RWPE2 (cell line): Measurements from ENCODE around the gene ELOF1.

ENCODE experiments used
- ATAC-seq: fragments of 200-7000 bp; cut with Tn5 transposase; 3 replicates; pipeline ENCODE4 v1.9.1; 2021; ENCODE audit warnings: low read depth
- DNase-seq: peaks from one replicate; pipeline ENCODE4 v3.0.0-alpha.2; 2020; ENCODE audit warnings: low spot score
- H3K27ac ChIP-seq: fragments of 450-650 bp; 2 replicates; pipeline ENCODE4 v1.5.1; 2017; ENCODE audit warnings: mild to moderate bottlenecking; ENCODE audit not compliant: poor library complexity, severe bottlenecking
- H3K27me3 ChIP-seq: fragments of 250-450 bp; sonication (Bioruptor Pico); 2 replicates; pipeline ENCODE4 v1.5.1; 2021; ENCODE audit warnings: mild to moderate bottlenecking, moderate library complexity; ENCODE audit not compliant: insufficient read depth, poor library complexity, severe bottlenecking
- H3K36me3 ChIP-seq: fragments of 250-450 bp; sonication (Bioruptor Pico); 2 replicates; pipeline ENCODE4 v1.5.1; 2020; ENCODE audit warnings: low read depth, mild to moderate bottlenecking, moderate library complexity
- H3K4me1 ChIP-seq: fragments of 250-450 bp; sonication (Bioruptor Pico); 2 replicates; pipeline ENCODE4 v1.5.1; 2021; ENCODE audit warnings: mild to moderate bottlenecking, moderate library complexity; ENCODE audit not compliant: insufficient read depth, poor library complexity, severe bottlenecking
- H3K4me3 ChIP-seq: fragments of 250-450 bp; sonication (Bioruptor Pico); 2 replicates; pipeline ENCODE4 v1.5.1; 2021; ENCODE audit warnings: mild to moderate bottlenecking, moderate library complexity; ENCODE audit not compliant: severe bottlenecking
- H3K9me3 ChIP-seq: fragments of 250-450 bp; sonication (Bioruptor Pico); 2 replicates; pipeline ENCODE4 v1.5.1; 2021; ENCODE audit warnings: mild to moderate bottlenecking, moderate library complexity; ENCODE audit not compliant: severe bottlenecking
- CTCF ChIP-seq: fragments of 450-650 bp; IDR thresholded peaks from one replicate; pipeline ENCODE4 v1.5.1; 2017; ENCODE audit warnings: mild to moderate bottlenecking, moderate library complexity; ENCODE audit not compliant: poor library complexity, severe bottlenecking

The ELOF1 gene

DNA sequence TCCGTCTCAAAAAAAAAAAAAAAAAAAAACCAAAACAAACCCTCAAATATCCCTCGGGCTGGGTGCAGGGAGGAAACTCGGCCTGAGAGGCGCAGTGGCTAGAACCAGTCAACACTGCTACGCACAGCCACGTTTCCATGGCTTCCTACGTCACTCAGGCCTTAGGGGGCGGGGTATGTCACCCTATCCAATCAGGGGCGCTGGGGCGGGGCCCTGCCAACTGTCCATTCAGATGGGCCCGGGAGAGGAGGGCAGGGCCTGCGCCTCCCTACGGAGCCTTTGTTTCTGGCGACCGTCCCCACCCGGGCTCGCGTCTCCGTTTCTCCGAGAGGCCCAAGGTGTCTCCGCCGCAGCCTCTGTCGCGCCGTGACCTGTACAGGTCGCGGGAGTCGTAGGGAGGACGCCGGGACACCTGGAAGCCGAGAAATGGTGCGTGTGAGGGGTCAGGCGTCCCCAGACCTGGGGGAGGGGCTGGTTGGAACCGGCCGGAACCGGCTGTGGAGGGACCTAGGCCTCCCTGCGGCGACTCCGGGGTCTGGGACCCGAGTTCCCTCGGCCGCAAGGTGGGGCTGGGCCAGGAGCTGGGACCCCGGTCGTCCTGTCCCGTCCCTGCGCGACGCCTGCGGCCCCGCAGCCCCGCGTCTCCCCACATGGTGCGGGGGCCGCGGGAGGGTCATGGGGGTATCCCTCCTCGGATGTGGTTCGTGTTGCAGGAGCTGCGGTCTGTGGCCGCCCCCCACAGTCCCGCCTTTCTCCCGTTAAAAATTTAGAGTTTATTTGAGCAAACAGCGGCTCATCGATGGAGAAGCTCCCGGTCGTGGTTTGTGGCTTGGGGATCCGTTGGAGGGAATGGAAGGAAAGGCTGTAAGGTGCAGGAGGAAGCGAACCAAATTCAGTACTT, 38.4 kb upstream of the ELOF1 start, which contains the start of gene ZNF627:
Gene ZNF627, plus strand, starts transcription at position 282 of the 901 bp plus-strand sequence. Its CDS starts 145 bp downstream, at position 427.
- Histone ChIP-seq H3K36me3 (peaks cover 34% of the 10 kb centered on the region), H3K27ac (peak within 1 kb of the TSS; percentile 61), H3K4me1 (peaks cover 4% of the 10 kb centered on the region), H3K4me3 (peak within 1 kb of the TSS; percentile 96), H3K27me3 (no peaks in the 10 kb centered on the region), H3K9me3 (no peaks in the 10 kb centered on the region)
- peak; percentile 99 for ATAC-seq
- DNase-seq, result peak; percentile 97
- no peak for TF ChIP-seq CTCF

- ATAC-seq (no peak), DNase-seq (no peak)
- Histone ChIP-seq H3K27me3 (no peaks in the 10 kb centered on the region), H3K9me3 (no peaks in the 10 kb centered on the region), H3K4me1 (peaks cover 4% of the 10 kb centered on the region), H3K4me3 (no peak overlapping the region), H3K27ac (no peak overlapping the region), H3K36me3 (peaks cover 25% of the 10 kb centered on the region)
- TF ChIP-seq CTCF, result no peak
Measured at GRCh38 chr19:11596156-11596555, 37.1 kb upstream of the ELOF1 start.

DNA sequence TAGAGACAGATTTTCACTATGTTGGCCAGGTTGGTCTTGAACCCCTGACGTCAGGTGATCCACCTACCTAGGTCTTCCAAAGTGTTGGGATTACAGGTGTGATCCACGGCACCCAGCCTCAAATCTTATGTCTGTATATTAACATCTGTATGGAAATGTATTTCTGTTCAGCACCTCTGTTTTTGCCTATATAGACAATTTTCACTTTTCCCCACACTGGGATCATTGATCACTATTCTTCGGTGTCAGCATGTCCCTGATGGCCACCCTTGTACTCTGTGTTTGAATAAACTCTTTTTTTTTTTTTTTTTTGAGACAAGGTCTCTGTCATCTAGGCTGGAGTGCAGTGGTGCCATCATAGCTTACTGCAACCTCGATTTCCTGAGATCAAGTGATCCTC, 35.1 kb upstream of the ELOF1 start:
- ATAC-seq, result no peak
- no peaks in the 10 kb centered on the region for H3K9me3 ChIP-seq
- no peak overlapping the region for H3K27ac ChIP-seq

DNA sequence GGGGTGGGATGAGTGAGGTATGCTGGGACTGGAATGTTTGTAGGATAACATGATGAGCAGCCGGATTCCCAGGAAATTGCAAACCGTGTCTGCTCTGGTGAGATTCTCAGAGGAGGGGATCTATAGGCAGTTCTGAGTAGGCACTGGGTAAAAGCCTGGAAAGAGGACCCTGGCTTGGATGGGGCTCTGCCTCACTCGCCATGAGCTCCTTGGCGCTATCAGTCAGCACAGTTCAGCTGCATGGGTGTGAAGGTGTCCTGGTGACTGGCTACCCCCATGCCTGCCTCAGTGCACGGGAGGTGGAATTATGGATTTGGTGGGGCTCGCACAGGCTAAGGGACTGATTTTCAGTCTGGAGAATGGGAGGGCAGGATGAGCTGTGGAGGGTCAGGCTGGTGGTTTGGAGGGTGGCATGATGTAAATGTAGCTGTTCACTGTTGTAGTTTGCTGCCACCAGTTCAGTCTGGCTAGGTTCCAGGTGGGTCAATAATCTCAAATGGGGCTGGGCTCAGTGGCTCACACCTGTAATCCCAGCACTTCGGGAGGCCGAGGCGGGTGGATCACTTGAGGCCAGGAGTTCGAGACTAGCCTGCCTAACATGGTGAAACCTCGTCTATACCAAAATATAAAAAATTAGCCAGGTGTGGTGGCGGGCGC, 29.1 kb upstream of the ELOF1 start:
- Histone ChIP-seq H3K9me3 (no peaks in the 10 kb centered on the region), H3K36me3 (no peaks in the 10 kb centered on the region), H3K4me1 (no peaks in the 10 kb centered on the region), H3K4me3 (no peak overlapping the region), H3K27ac (no peak overlapping the region), H3K27me3 (no peaks in the 10 kb centered on the region)
- DNase-seq (no peak), ATAC-seq (peak; percentile 29; the same call in 2 of the 3 replicates)
- TF ChIP-seq CTCF, result peak; percentile 49

More for the DNA sequence above, 35.1 kb upstream of the ELOF1 start:
- peaks cover 4% of the 10 kb centered on the region for H3K4me1 ChIP-seq
- TF ChIP-seq CTCF, result no peak
- H3K27me3 ChIP-seq, result no peaks in the 10 kb centered on the region
- peaks cover 5% of the 10 kb centered on the region for H3K36me3 ChIP-seq
- no peak for DNase-seq
- no peak overlapping the region for H3K4me3 ChIP-seq
